Measurements from ENCODE around the gene TAS2R19.
"Not testable (repeated sequence)": the region's sequence is repeated elsewhere in the genome, so short reads cannot be mapped to it uniquely, and the experiment has no call there.

The TAS2R19 gene

GRCh38 chr12:11022520-11022919 is at the start of gene TAS2R19:
TSS of gene TAS2R19 (minus strand) at chr12:11022620. CDS start at chr12:11022571, 49 bp downstream.
- ATAC-seq (no peak), DNase-seq (no peak)
- H3K27me3 Mint-ChIP-seq, result no peaks in the 10 kb centered on the region
- H3K9me3 Mint-ChIP-seq, result peaks cover 5% of the 10 kb centered on the region
- peak within 1 kb of the TSS; percentile 0 for H3K27ac Mint-ChIP-seq
- H3K4me3 Mint-ChIP-seq, result no peak within 1 kb of the TSS
- H3K36me3 Mint-ChIP-seq (ENCODE audit: low read depth), result peaks cover 32% of the 10 kb centered on the region
- H3K4me1 Mint-ChIP-seq, result peaks cover 6% of the 10 kb centered on the region

- Mint-ChIP-seq H3K9me3 (no peaks in the 10 kb centered on the region), H3K4me3 (no peak overlapping the region), H3K27ac (no peak overlapping the region), H3K4me1 (peaks cover 12% of the 10 kb centered on the region), H3K27me3 (no peaks in the 10 kb centered on the region), H3K36me3 (ENCODE audit: low read depth) (peaks cover 30% of the 10 kb centered on the region)
- DNase-seq (no peak), ATAC-seq (no peak)
Measured at GRCh38 chr12:11071414-11071813, 49.0 kb upstream of the TAS2R19 start.

GRCh38 chr12:11070999-11071398 is 48.6 kb upstream of the TAS2R19 start:
- Mint-ChIP-seq H3K27me3 (no peaks in the 10 kb centered on the region), H3K4me1 (peaks cover 9% of the 10 kb centered on the region), H3K36me3 (ENCODE audit: low read depth) (peaks cover 30% of the 10 kb centered on the region), H3K27ac (no peak overlapping the region), H3K9me3 (no peaks in the 10 kb centered on the region), H3K4me3 (no peak overlapping the region)
- DNase-seq (no peak), ATAC-seq (no peak)

GRCh38 chr12:11069854-11070365 is 47.5 kb upstream of the TAS2R19 start:
- no peaks in the 10 kb centered on the region for H3K9me3 Mint-ChIP-seq
- DNase-seq (no peak), ATAC-seq (no peak)
- H3K4me1 Mint-ChIP-seq, result peaks cover 2% of the 10 kb centered on the region
- H3K36me3 Mint-ChIP-seq (ENCODE audit: low read depth), result peaks cover 35% of the 10 kb centered on the region
- H3K27ac Mint-ChIP-seq, result no peak overlapping the region
- H3K27me3 Mint-ChIP-seq, result no peaks in the 10 kb centered on the region
- H3K4me3 Mint-ChIP-seq, result no peak overlapping the region

GRCh38 chr12:11067514-11067913 is 45.1 kb upstream of the TAS2R19 start:
- H3K4me3 Mint-ChIP-seq, result no peak overlapping the region
- DNase-seq (no peak), ATAC-seq (no peak)
- H3K36me3 Mint-ChIP-seq (ENCODE audit: low read depth), result peaks cover 37% of the 10 kb centered on the region
- no peak overlapping the region for H3K27ac Mint-ChIP-seq
- H3K9me3 Mint-ChIP-seq, result no peaks in the 10 kb centered on the region
- H3K27me3 Mint-ChIP-seq, result no peaks in the 10 kb centered on the region
- peaks cover 7% of the 10 kb centered on the region for H3K4me1 Mint-ChIP-seq

- ATAC-seq, H3K9me3 Mint-ChIP-seq, H3K4me3 Mint-ChIP-seq, H3K27me3 Mint-ChIP-seq, DNase-seq: not testable (repeated sequence)
- H3K36me3 Mint-ChIP-seq (ENCODE audit: low read depth), result peaks cover 18% of the 10 kb centered on the region
- peak within 1 kb of the TSS; percentile 25 for H3K27ac Mint-ChIP-seq
- H3K4me1 Mint-ChIP-seq, result peaks cover 29% of the 10 kb centered on the region
Measured at GRCh38 chr12:11062194-11062593, 39.8 kb upstream of the TAS2R19 start, which contains the start of gene TAS2R46. TSS of gene TAS2R46 (minus strand) at chr12:11062294. CDS start at chr12:11062294, 0 bp downstream.

GRCh38 chr12:11059784-11060183 is 37.4 kb upstream of the TAS2R19 start:
- DNase-seq, result no peak
- Mint-ChIP-seq H3K27ac (no peak overlapping the region), H3K9me3 (peaks cover 5% of the 10 kb centered on the region), H3K27me3 (no peaks in the 10 kb centered on the region), H3K4me1 (peaks cover 29% of the 10 kb centered on the region), H3K4me3 (no peak overlapping the region), H3K36me3 (ENCODE audit: low read depth) (peaks cover 18% of the 10 kb centered on the region)
- ATAC-seq, result peak; percentile 54

GRCh38 chr12:11059041-11059440 is 36.6 kb upstream of the TAS2R19 start:
- DNase-seq (no peak), ATAC-seq (no peak)
- Mint-ChIP-seq H3K36me3 (ENCODE audit: low read depth) (peaks cover 11% of the 10 kb centered on the region), H3K27ac (no peak overlapping the region), H3K4me1 (peaks cover 29% of the 10 kb centered on the region), H3K9me3 (peaks cover 5% of the 10 kb centered on the region), H3K27me3 (no peaks in the 10 kb centered on the region), H3K4me3 (no peak overlapping the region)

- Mint-ChIP-seq H3K27me3 (no peaks in the 10 kb centered on the region), H3K36me3 (ENCODE audit: low read depth) (peaks cover 27% of the 10 kb centered on the region), H3K4me3 (no peak overlapping the region), H3K9me3 (peaks cover 24% of the 10 kb centered on the region), H3K27ac (no peak overlapping the region), H3K4me1 (peaks cover 7% of the 10 kb centered on the region)
- DNase-seq, result no peak
- ATAC-seq, result no peak
Measured at GRCh38 chr12:11055306-11055705, 32.9 kb upstream of the TAS2R19 start.

- ATAC-seq, H3K27ac Mint-ChIP-seq, DNase-seq, H3K27me3 Mint-ChIP-seq, H3K4me1 Mint-ChIP-seq, H3K4me3 Mint-ChIP-seq: not testable (repeated sequence)
- peaks cover 51% of the 10 kb centered on the region for H3K36me3 Mint-ChIP-seq (ENCODE audit: low read depth)
- peaks cover 23% of the 10 kb centered on the region for H3K9me3 Mint-ChIP-seq
Measured at GRCh38 chr12:11049806-11050531, 27.5 kb upstream of the TAS2R19 start.

GRCh38 chr12:11041366-11041765 is 18.9 kb upstream of the TAS2R19 start:
- H3K36me3 Mint-ChIP-seq (ENCODE audit: low read depth), result peaks cover 55% of the 10 kb centered on the region
- ATAC-seq, H3K9me3 Mint-ChIP-seq, DNase-seq, H3K4me1 Mint-ChIP-seq, H3K27me3 Mint-ChIP-seq, H3K27ac Mint-ChIP-seq, H3K4me3 Mint-ChIP-seq: not testable (repeated sequence)

GRCh38 chr12:11040162-11040561 is 17.7 kb upstream of the TAS2R19 start:
- Mint-ChIP-seq H3K9me3 (no peaks in the 10 kb centered on the region), H3K36me3 (ENCODE audit: low read depth) (peaks cover 57% of the 10 kb centered on the region), H3K4me3 (no peak overlapping the region), H3K27ac (no peak overlapping the region), H3K27me3 (no peaks in the 10 kb centered on the region), H3K4me1 (peaks cover 1% of the 10 kb centered on the region)
- no peak for ATAC-seq
- no peak for DNase-seq

GRCh38 chr12:11039171-11039570 is 16.8 kb upstream of the TAS2R19 start:
- no peak for DNase-seq
- H3K9me3 Mint-ChIP-seq, result no peaks in the 10 kb centered on the region
- peaks cover 49% of the 10 kb centered on the region for H3K36me3 Mint-ChIP-seq (ENCODE audit: low read depth)
- no peak overlapping the region for H3K4me3 Mint-ChIP-seq
- no peaks in the 10 kb centered on the region for H3K27me3 Mint-ChIP-seq
- ATAC-seq, result no peak
- no peak overlapping the region for H3K27ac Mint-ChIP-seq
- peaks cover 2% of the 10 kb centered on the region for H3K4me1 Mint-ChIP-seq

- not testable (repeated sequence) for H3K4me3 Mint-ChIP-seq, H3K4me1 Mint-ChIP-seq, H3K27me3 Mint-ChIP-seq, H3K27ac Mint-ChIP-seq, DNase-seq, H3K9me3 Mint-ChIP-seq
- peaks cover 29% of the 10 kb centered on the region for H3K36me3 Mint-ChIP-seq (ENCODE audit: low read depth)
- ATAC-seq, result peak; percentile 63
Measured at GRCh38 chr12:11033959-11034358, 11.5 kb upstream of the TAS2R19 start.

GRCh38 chr12:11031307-11031706 is 8.9 kb upstream of the TAS2R19 start, which contains the start of gene TAS2R31:
TSS of gene TAS2R31 (minus strand) at chr12:11031407. CDS start at chr12:11031335, 72 bp downstream.
- H3K4me3 Mint-ChIP-seq, result no peak within 1 kb of the TSS
- no peak within 1 kb of the TSS for H3K27ac Mint-ChIP-seq
- ATAC-seq (no peak), DNase-seq (no peak)
- H3K9me3 Mint-ChIP-seq, result no peaks in the 10 kb centered on the region
- peaks cover 4% of the 10 kb centered on the region for H3K4me1 Mint-ChIP-seq
- H3K27me3 Mint-ChIP-seq, result no peaks in the 10 kb centered on the region
- peaks cover 36% of the 10 kb centered on the region for H3K36me3 Mint-ChIP-seq (ENCODE audit: low read depth)
